Stimulated activated naive CD4-positive, alpha-beta T cell treated with Interleukin-2 at 50 U/mL for 16 hours (primary cell): ENCODE results near the gene LAMP1.
"Not testable (repeated sequence)": the region's sequence is repeated elsewhere in the genome, so short reads cannot be mapped to it uniquely, and the experiment has no call there.

Experiments
- DNase-seq: peaks from one replicate; lab custom pipeline; 2025; lab: John Stamatoyannopoulos, UW

The LAMP1 gene

DNA sequence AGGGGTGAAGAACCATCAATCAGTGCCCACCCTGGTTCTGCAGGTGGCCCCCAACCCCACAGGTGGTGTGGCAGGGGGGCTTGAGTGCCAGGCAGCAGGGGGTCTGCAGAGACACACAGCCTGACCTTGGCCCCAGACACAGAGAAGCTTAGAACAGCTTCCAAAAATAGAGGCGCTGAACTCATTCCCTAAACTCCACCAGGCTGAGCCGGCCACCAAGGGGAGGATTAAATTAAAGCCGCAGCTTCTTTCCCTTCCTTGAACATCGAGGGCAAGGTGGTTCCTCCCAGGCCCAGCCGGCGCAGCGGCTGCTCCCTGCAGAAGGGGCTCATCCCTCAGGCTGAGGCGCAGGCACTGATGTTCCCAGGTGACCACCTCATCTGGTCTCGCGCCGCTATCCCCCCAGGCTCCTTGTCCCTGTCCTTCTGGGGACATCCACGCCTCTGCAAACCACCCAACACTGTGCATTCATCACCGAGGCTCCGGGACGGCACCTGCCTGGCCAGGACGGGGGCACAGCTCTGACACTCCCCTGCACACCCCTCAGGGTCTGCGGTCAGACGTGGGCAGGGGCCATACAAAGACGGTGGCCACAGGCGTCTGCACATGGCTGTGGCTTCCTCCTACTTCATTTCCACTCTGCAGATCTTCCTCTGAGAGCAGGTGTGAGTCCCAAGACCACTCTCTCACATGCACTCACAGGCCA is 30.9 kb downstream of the LAMP1 start:
- no peak for DNase-seq

DNA sequence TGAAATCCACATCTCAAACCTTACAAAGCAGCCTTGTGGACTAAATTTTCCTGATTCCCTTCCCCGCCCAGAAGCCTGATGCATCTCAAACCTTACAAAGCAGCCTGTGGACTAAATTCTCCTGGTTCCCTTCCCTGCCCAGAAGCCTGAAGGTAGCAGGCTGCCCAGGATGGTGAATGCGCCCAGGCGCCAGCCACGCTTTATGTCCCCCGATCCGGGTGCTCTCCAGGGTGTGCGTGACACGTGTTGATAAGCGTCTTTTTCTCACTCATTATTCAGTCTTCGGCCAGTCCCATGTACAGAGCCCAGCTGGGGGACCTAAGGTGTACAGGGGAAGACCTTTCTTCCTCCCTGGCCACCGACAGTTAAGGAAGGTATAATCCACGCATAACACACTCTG is 31.8 kb downstream of the LAMP1 start:
- no peak for DNase-seq

DNA sequence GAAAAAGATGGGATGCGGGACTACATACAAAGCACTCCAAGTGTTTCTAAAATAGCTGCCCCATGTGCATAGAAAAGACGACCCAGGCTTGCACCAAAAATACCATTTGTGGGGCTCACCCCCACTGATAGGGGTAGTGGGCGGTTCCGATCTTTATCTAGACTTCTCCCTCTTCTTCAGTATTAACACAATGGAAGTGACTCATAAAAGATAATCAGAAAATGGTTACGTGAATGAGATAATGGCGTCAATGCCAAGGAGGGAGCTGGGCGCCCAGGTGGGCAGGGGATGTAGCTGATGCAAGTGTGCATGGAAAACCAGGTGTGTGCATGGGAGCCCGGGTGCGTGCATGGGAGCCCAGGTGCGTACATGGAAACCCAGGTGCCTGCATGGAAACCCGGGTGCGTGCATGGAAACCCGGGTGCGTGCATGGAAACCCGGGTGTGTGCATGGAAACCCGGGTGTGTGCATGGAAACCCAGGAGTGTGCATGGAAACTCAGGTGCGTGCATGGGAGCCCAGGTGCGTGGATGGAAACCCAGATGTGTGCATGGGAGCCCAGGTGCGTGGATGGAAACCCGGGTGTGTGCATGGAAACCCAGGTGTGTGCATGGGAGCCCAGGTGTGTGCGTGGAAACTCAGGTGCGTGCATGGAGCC is 32.7 kb downstream of the LAMP1 start:
- no peak for DNase-seq

DNA sequence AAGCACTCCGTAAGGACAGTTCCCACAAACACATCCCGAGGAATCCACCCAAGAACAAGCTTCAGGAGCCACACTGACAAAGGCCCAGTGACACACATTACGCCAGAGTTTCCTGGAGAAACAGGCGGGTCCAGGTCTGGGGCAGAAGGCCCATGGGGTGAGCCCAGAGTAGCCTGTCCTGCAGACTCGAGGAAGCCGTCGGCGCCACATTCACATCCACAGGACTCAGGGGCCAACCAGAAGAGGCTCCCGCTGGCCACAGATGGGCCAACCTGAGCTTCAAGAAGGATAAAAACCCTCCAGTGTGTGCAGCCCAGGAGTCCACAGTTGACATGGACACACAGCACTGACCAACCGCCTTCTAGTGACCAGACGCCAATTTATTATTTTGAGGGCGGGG is 35.6 kb downstream of the LAMP1 start:
- no peak for DNase-seq

DNA sequence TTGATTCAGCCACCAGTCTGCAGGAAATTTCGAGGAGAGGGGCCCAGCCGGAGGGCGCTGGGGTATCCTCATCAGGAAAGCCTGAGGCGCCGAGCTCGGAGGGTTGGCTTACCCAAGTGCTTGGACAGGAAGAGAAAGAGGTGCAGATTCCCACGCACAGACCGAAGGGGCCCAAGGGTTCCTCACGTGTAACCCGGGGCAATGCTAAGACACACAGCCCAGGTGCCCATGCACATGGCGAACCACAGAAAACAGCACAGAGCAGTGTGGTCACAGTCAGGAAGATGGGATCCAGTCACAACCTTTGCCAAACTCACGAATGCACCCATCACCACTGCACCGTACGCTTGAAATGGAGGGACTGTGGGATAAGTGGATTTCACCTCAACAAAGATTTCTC is 36.0 kb downstream of the LAMP1 start:
- no peak for DNase-seq

DNA sequence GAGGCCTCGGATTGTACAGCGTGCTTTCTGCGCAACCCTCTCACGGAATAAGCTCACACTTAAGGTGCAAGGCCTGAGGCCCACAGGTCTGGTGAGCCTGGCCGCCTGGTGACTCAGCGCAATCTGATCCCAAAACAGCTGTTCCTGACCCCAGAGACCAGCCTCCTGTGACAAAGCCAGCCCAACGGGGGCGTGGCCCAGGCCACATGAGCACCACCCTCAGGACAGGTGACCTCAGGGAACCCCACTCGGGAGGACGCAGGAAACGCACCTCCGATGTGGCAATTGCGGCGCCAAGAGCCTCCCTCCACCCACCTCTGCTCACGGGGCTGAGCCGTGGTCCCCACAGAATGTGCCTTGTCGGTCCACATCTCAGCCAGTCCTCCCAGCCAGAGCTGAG is 40.5 kb downstream of the LAMP1 start:
- DNase-seq: no peak

DNA sequence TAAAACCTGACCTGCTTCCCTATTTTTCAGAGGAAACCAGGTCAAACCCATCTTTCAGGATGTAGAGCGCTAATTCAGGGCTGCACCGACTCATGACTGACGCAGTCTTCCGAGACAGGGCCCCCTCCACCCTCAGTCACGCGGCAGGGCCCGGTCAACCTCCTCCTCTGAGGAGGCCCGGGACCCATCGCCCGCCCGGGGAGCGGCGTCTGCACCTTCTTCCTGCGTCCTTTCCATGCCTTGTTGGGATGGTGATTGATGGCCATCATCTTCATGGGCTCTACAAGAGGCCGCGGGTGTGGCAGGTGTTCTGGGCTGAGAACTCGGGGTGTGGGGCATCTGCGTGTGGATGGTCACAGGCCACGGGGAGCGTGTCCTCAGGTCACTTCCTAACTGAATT is 40.9 kb downstream of the LAMP1 start:
- DNase-seq: no peak

DNA sequence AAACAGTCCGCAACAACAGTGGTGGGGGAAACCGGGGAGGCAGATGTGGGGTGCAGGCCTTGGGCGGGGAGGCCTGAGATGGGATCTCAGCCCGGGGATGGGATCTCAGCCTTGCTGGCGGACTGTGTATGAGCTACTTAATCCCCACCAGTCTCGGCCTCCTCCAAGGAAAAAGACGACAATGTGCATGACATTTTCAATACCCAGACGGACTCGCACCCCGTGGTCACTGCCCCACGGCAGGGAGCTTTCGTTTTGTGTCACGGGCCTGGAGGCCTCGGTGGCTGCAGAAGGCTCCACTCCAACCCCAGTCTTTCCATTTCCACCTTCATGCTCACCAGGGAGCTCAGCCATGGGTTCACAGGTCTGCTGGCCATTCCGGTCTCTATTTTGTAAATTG is 41.4 kb downstream of the LAMP1 start:
- DNase-seq: no peak

DNA sequence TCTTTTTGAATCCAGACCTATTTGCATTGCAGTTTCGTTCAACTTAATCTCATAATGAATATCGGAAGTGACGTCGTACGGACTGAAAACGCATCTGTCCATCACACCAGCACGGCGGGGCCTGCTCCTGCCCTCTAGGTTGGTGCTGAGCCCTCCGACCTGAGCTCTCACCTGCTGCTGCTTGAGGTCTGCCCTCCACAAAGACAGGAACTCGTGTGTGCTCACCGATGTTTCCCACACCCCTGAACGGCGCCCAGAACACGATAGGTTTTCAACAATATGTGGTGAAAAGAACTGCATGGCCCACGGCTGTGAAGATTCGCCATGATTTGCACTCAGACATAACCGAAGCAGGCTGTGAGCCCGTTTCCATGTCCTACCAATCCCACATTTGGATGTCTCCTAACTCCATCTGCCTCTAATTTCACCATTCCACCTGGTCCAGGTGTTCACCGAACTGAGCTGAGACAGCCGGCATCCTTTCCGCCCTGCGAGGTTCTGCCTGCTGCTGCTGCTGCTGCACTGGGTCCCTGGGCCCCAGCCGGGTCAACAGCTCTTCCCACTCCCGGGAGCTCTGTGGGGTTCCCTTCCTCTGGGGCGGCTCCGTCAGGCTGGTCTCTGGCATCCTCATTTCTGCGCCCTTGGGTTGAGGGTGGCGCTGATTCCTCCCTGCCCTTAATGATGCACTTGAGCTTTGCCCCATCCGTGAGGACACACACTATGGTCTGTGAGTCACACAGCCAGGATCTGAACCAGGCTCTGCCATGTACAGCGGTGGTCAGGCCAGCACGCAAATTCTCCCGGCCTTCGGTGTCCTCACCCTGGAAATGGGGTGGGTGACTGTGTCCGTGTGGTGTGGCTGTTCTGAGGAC is 46.0 kb downstream of the LAMP1 start:
- DNase-seq: no peak

DNA sequence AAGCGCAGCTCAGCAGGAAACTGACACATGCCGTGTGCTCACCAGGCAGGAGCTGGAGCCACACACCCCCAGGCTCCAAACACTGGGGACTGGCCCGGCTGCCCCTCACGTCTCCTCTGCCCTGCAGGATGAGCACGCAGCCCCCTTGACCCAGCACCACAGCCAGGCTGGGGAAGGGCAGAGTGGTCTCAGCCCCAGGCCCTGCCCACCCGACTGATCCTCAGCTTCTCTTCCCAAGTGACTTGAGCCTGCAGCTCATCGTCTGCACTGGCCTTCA is 46.6 kb downstream of the LAMP1 start:
- no peak for DNase-seq

DNA sequence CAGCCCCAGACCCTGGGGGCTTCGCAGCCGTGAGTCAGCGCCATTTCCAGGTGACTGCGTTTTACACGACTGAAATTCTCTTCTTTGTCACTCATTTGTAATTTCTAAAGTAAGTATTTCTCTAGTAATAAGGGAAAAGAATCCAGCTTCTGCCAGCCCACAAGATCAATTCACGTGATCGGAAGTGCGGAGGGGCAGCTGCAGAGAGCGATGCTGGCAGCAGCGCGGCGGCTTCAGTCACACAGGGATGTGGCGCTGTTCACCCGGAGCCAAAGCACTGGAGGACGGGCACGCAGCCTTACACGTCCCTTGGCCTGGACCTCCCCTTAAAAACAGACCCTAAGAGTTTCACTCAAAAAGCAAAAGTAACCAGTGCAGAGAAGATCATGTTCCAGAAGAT is 48.4 kb downstream of the LAMP1 start:
- no peak for DNase-seq

DNA sequence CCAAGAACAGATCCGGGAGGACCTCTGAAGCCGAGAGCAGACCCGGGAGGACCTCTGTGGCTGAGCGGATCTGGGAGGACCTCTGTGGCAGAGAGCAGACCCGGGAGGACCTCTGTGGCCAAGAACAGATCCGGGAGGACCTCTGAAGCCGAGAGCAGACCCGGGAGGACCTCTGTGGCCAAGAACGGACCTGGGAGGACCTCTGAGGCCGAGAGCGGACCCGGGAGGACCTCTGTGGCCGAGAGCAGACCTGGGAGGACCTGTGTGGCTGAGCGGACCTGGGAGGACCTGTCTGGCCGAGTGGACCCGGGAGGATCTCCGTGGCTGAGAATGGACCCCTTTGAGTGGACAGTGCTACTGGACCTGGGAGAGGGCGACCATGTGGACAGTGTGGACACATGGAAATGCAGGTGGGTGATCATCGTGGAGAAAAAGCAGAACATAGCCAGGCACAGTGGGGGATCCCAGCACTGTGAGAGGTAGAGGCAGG is 50.7 kb downstream of the LAMP1 start:
- DNase-seq: not testable (repeated sequence)

DNA sequence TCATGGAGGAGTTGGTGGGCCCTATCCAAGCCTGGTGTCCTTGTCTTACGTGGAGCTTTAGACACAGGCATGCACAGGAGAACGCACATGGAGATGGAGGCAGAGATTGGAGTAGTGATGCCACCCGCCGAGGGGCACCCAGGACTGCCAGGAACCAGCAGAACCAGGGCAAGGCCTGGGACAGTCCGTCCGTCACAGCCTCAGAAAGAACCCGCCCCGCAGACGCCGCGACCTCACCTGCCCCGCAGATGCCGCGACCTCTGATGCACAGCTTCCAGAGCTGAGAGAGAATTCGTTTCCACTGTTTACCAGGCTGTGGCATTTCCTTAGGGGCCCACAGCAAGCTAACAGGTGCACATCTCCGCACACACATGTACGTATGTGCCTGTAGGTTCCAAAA is 51.6 kb downstream of the LAMP1 start:
- DNase-seq: no peak

DNA sequence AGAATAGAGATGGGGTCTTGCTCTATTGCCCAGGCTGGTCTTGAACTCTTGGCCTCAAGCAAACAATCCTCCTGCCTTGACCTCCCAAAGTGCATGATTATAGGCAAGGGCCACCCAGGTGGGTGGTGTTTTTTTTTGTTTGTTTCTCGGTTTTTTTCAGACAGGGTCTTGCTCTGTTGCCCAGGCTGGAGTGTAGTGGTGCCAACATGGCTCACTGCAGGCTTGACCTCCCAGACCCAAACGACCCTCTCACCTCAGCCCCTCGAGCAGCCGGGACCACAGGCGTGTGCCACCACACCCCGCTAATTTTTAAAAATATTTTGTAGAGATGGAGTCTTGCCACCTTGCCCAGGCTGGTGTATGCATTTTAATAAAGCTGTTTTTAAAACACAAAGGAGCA is 52.0 kb downstream of the LAMP1 start:
- no peak for DNase-seq

DNA sequence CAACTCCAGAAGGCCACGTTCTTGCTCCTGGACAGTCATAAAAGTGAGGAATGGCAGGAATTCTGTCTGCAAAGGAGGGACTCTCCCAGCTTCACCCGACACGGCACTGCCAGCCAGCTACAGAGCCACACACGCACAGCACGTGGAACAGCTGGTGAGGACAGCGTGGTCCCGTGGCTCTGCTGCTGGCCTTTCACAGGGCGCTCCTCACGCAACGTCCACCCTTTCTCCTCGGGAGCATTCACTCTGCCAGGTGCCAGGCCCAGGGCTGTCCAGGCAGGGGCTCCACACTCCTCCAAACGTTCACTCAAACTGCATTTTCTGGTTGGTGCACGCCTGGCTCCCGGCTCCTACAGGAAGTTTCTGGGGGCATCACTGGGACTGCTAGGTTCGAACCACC is 52.5 kb downstream of the LAMP1 start:
- no peak for DNase-seq

DNA sequence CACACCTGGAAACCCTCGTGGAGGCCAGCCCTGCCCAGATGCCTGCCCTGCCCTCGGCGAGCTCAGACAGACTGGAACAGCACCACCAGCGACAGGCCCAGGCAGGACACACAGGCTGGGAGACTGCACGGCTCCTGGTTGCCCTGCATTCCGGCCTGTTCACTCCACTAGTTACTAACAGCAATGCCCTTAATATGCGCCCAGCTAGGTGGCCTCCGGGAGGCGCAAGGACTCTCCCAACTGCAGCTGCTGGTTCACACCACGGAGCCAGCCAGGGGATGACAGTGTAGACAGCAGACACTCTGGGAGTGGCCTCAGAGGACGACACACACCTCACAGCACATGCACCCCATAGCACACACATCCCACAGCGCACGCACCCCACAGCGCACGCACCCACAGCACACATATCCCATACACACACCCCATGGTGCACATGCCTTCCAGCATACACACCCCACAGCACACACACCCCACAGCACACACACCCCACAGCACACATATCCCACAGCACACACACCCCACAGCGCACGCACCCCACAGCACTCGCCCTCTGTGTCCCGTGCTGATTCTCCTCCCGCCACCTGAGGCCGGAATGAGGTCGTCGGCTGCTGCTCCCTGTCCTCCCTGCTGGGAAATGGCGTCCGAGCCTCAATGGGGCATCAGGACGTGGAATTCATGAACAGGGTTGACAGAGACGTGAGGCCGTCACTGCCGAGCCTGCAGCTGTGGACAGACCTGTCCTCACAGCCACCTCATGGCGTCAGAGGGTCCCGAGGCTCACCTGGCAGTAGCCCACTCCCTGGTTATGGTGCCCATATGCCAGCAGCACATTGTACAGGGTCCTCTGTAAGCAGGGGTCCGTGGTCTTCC is 53.3 kb downstream of the LAMP1 start:
- DNase-seq: no peak

DNA sequence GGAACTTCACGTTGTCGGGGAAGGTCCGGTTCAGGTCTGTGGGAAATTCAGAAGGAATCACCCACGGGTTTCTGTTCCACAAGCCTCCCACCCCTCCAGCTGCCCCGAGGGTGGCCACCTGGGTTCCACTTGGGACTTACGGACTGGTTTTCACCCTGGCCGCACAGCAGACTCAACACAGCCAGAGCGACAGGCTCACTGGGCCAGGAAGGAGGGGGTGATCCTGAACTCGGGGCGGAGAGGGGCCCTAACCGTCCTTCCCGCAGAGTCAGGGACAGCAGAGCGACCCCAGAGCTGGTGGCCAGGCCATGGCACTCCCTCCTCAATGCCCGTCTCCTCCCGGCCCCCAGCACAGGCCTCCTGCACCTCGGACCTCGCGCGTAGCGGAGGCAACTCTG is 53.9 kb downstream of the LAMP1 start:
- DNase-seq: no peak

DNA sequence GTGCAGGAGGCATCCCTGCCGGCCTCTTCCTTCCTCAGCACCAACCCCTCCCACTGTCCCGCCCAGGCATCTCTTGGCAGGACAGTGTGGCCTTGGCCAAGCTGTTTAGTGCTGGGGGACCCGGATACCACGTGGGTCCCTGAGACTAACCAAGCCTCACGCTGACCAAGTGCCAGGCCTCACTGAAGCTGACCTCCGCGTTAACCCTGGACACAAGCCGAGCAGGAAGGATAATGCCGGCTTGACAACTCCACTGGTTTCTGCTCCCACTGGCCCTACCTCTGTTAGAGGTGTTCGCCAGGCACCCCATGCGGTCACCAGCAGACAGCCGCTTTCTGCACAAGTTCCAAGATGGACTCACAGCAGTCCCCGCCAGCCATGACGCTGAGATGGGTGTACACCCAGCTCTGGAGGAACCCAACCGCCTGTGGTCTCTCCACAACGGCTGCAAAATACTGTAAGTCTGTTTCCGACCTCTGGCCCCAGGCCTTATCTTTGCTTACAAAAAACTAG is 54.5 kb downstream of the LAMP1 start:
- DNase-seq: no peak

DNA sequence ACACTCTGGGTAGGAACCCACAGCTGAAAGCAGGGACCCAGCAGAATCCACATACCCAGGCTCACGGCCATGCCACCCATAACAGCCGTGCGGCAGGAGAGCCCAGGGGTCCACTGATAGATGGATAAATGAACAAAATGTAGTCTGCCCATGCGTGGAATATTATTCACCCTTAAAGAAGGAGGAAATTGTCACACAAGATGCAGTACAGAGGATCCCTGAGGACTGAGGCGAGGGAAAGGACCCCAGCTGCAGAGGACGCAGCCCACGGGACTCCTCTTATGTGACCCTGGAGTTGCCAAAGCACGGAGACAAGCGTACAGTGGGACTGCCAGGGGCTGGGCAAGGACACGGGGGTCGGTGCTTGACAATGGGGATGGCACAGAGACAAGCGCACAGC is 56.2 kb downstream of the LAMP1 start:
- no peak for DNase-seq

DNA sequence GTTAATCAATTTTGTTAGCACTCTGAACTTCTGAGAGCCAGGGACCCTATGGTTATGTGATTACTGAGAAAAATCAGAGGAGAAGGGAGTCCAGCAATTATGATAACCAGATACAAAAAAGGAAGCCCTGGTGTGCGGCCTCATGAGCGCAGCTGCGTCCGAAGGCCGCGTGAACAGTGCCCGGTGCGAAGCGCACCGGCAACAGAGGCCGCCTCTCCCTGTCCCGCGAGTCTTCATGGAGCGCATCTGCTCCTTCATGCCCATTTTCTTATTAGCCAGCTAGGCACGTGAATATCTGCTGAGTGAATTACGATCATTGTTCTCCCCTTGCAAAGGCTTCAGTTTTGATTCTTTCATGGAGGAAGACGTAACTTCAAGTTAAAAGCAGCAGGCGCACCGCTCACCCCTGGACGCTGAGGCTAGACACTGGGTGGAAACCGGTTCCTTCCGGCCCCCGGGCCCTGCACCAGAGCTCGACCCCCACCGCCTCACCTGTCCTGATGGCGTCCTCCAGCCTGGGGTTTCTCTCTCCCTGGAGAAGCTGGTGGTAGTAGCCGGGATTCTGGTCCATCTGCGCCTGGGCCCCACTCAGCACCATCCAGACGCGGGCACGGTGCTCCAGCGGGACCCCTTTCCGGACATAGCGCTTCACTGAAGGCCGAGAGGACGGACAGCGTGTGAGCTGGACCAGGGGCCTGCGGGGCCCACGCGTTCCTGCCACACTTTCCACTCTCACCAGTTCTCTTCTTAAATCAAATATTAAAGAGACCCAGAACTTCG is 58.0 kb downstream of the LAMP1 start:
- no peak for DNase-seq

DNA sequence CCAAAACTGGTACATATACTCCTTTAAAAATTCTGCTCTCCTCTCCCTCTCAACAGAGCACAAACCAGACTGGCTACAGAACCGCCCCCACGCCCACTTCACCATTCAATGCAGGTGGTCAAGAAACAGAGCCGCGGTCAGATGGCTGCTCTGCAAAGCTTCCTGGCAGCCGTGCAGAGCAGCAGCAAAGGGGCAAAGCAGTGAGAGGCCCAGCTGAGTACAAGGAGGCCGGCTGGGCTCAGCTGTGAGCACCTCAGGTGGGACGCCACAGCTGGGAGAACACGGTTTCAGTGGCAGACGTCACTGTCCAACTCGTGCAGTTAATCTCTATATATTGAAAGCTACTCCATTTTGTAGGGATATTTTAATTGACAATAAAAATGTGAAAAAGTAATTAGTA is 58.6 kb downstream of the LAMP1 start:
- DNase-seq: no peak
